GM23248 (cell line): ENCODE measurements around the gene RGS9.

Experiments
- EZH2 ChIP-seq: fragments of 200-600 bp; sonication (generic); IDR thresholded peaks from 2 replicates; pipeline ENCODE4 v1.6.1; 2018; ENCODE audit warnings: antibody characterized with exemption, mild to moderate bottlenecking; ENCODE audit not compliant: insufficient read depth, poor library complexity, severe bottlenecking
- EZH2phosphoT487 ChIP-seq: fragments of 200-600 bp; sonication (generic); IDR thresholded peaks from 2 replicates; pipeline ENCODE4 v1.6.1; 2018; ENCODE audit warnings: antibody characterized with exemption, moderate library complexity, mild to moderate bottlenecking, low read depth; ENCODE audit not compliant: insufficient read depth

GRCh38 chr17:65259696-65260485 is 122.7 kb downstream of the RGS9 start:
- no peak for TF ChIP-seq EZH2
- TF ChIP-seq EZH2phosphoT487, result no peak
